ENCODE measurements around the gene BMP10. TPM values are rescaled to one million over a fixed set of nuclear protein-coding genes. Genes with fewer than 3 reads are reported as not detected.

The BMP10 gene
- total and polyA plus RNA-seq, 2 of the 13 experiments (the other 11 are each of a cell fraction or from before 2014, with no cell fraction given) = not detected

DNA sequence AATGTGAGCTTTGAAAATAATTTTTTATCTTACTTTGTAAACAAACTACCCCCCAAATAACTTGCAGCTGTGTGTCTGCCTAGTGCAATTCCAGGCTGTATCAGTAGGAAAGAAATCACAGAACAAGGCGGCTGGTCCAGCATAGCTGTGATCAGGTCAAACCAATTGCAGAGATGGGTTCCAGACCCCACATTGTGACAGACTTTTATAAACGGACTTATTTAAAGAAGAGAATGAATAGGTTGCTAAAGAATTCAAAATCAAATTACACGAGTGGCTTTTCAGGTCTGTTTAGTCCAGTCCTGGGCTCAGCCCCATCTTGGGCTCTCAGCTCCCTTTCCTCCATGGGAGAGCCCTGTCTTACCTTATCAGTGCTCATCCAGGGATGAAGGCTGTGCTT, 11.1 kb downstream of the BMP10 start:
- in situ Hi-C loops (cut with HindIII; ENCODE audit: extremely low pct_ligation_motif_present, low pct_unique_long_range_greater_than_20kb) = no loop called here
- H3K4me2 ChIP-seq (ENCODE audit: low read depth, low read length) = no peak overlapping the region
- intact Hi-C loops (cut with micrococcal nuclease; ENCODE audit: unreplicated experiment) = no loop called here
- H3K27me3 ChIP-seq (ENCODE audit: control insufficient read depth in 1 of 2, insufficient read depth in 2 of 2, low read length in 2 of 2) = peaks cover 0 to 28% of the 10 kb centered on the region in 2 experiments; a peak in 3 of 5 replicates
- no TSS peak for BruUV-seq (replicated peaks)
- no peaks in the 10 kb centered on the region for H4K20me1 ChIP-seq (ENCODE audit: insufficient read depth, low read length)
- 17% methylated on average over 3 of the region's 3 CpGs for WGBS (ENCODE audit: low lambda C conversion rate)
- H3K9ac ChIP-seq (ENCODE audit: insufficient read depth, low read depth, low read length) = no peak overlapping the region
- FAIRE-seq (no peak), ATAC-seq (no peak), DNase-seq (ENCODE audit: low spot score) (no peak)
- no peaks in the 10 kb centered on the region for H3K36me3 ChIP-seq (replicated peaks in 1 of 2; ENCODE audit: control insufficient read depth in 1 of 2, insufficient read depth in 2 of 2, low read length in 2 of 2)
- ChIA-PET POLR2A (no interaction called here), CTCF (ENCODE audit: low intra/inter-chr PET ratio, low total read pairs) (no interaction called here)
- no peak overlapping the region for H3K27ac ChIP-seq (ENCODE audit: extremely low read length, insufficient read depth, low read length)
- H3K4me1 ChIP-seq (ENCODE audit: insufficient read depth, low read length) = no peaks in the 10 kb centered on the region
- no peak overlapping the region for H2AFZ ChIP-seq (ENCODE audit: low read length)
- no peak overlapping the region for H3K4me3 ChIP-seq (replicated peaks in 1 of 3; ENCODE audit: insufficient read depth in 1 of 3, low read depth in 2 of 3, low read length in 3 of 3)
- H3K9me3 ChIP-seq (ENCODE audit: low read length) = no peaks in the 10 kb centered on the region
- no peaks in the 10 kb centered on the region for H3K79me2 ChIP-seq (ENCODE audit: insufficient read depth, low read length)
- TF ChIP-seq KDM2A (CRISPR knock-in tag; IDR thresholded peaks at IDR 0.05; ENCODE audit: borderline replicate concordance, low read depth) (no peak), HNRNPL (IDR thresholded peaks at IDR 0.05; ENCODE audit: low read depth, low read length) (no peak), LRRFIP1 (CRISPR knock-in tag; conservative IDR thresholded peaks at IDR 0.05) (no peak), TCF7 (IDR thresholded peaks at IDR 0.05; ENCODE audit: low read depth) (no peak)

GRCh38 chr2:68857855-68858456, 13.2 kb downstream of the BMP10 start:
- in situ Hi-C loops (cut with HindIII; ENCODE audit: extremely low pct_ligation_motif_present, low pct_unique_long_range_greater_than_20kb) (no loop called here), intact Hi-C loops (cut with micrococcal nuclease; ENCODE audit: unreplicated experiment) (no loop called here)
- ATAC-seq (no peak), DNase-seq (ENCODE audit: low spot score) (no peak), FAIRE-seq (no peak)
- 25% methylated on average over 4 of the region's 4 CpGs for WGBS (ENCODE audit: low lambda C conversion rate)
- no peak overlapping the region for H3K9ac ChIP-seq (ENCODE audit: insufficient read depth, low read depth, low read length)
- BruUV-seq (replicated peaks) = no TSS peak
- ChIA-PET POLR2A (no interaction called here), CTCF (ENCODE audit: low intra/inter-chr PET ratio, low total read pairs) (no interaction called here)
- H3K4me3 ChIP-seq (replicated peaks in 1 of 3; ENCODE audit: insufficient read depth in 1 of 3, low read depth in 2 of 3, low read length in 3 of 3) = no peak overlapping the region
- H3K9me3 ChIP-seq (ENCODE audit: low read length) = no peaks in the 10 kb centered on the region
- H3K27ac ChIP-seq (ENCODE audit: extremely low read length, insufficient read depth, low read length) = no peak overlapping the region
- H2AFZ ChIP-seq (ENCODE audit: low read length) = no peak overlapping the region
- no peaks in the 10 kb centered on the region for H3K36me3 ChIP-seq (replicated peaks in 1 of 2; ENCODE audit: control insufficient read depth in 1 of 2, insufficient read depth in 2 of 2, low read length in 2 of 2)
- H4K20me1 ChIP-seq (ENCODE audit: insufficient read depth, low read length) = no peaks in the 10 kb centered on the region
- no peaks in the 10 kb centered on the region for H3K4me1 ChIP-seq (ENCODE audit: insufficient read depth, low read length)
- no peaks in the 10 kb centered on the region for H3K79me2 ChIP-seq (ENCODE audit: insufficient read depth, low read length)
- H3K4me2 ChIP-seq (ENCODE audit: low read depth, low read length) = no peak overlapping the region
- peaks cover 0 to 34% of the 10 kb centered on the region in 2 experiments; a peak in 3 of 5 replicates for H3K27me3 ChIP-seq (ENCODE audit: control insufficient read depth in 1 of 2, insufficient read depth in 2 of 2, low read length in 2 of 2)
- TF ChIP-seq DR1 (CRISPR knock-in tag; IDR thresholded peaks at IDR 0.05) (no peak), ZNF512 (CRISPR knock-in tag; IDR thresholded peaks at IDR 0.05) (no peak), ZBTB8A (CRISPR knock-in tag; IDR thresholded peaks at IDR 0.05; ENCODE audit: borderline replicate concordance, low read depth) (no peak), ZNF775 (CRISPR knock-in tag; IDR thresholded peaks at IDR 0.05; ENCODE audit: borderline replicate concordance) (no peak), KAT7 (CRISPR knock-in tag; IDR thresholded peaks at IDR 0.05; ENCODE audit: borderline replicate concordance) (no peak), EHMT2 (IDR thresholded peaks at IDR 0.05; ENCODE audit: borderline replicate concordance, low read depth, low read length) (no peak), MTA1 (CRISPR knock-in tag; IDR thresholded peaks at IDR 0.05; ENCODE audit: borderline replicate concordance) (no peak), ZNF431 (CRISPR knock-in tag; IDR thresholded peaks at IDR 0.05; ENCODE audit: borderline replicate concordance, low read depth) (no peak), ZNF33B (CRISPR knock-in tag; IDR thresholded peaks at IDR 0.05) (no peak), SRSF1 (optimal IDR thresholded peaks at IDR 0.05; ENCODE audit: low read depth, low read length) (no peak)

Measured in HepG2 (cell line).